ENCODE measurements around the gene CAMKV. TPM values are rescaled to one million over a fixed set of nuclear protein-coding genes. Genes with fewer than 3 reads are reported as not detected.

The CAMKV gene
- total and polyA plus RNA-seq, 2 of the 8 experiments (the other 6 are each of a cell fraction or from before 2014, with no cell fraction given) = 56.3 to 66.4 TPM

DNA sequence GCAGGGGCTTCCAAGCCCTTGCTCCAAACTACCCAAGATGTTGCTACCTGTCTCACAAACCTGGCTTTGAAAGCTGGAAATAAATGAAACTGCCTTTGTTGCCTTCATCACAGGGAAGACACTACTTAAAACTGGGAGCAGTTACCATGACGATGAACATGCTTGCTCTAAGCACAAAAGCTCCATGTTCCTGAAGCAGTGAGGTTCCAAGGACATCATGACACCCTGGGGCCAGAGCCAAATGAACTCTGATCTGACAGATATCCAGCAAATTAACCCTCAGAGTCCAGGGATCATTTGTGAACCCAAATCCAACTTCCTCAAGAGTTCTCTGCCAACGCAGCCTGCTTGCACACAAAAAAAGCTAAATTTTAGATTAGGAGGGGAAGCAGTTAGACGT lies 24.0 kb downstream of the CAMKV start:
- Histone ChIP-seq H4K8ac (ENCODE audit: extremely low read depth, insufficient read depth, low read length) (no peak overlapping the region), H3K23ac (ENCODE audit: insufficient read length) (no peak overlapping the region), H3K36me3 (ENCODE audit: control insufficient read depth in 2 of 4, insufficient read depth in 4 of 4, low read length in 3 of 4) (peaks cover 2 to 39% (median 30%) of the 10 kb centered on the region in 4 experiments; a peak in 6 of 8 replicates), H3K23me2 (ENCODE audit: low read depth, low read length) (no peaks in the 10 kb centered on the region), H3K4me2 (ENCODE audit: insufficient read depth in 1 of 2, low read depth in 2 of 2, low read length in 2 of 2) (no peak overlapping the region), H2BK12ac (ENCODE audit: low read depth, low read length) (no peak overlapping the region), H3K9ac (replicated peaks in 1 of 4; ENCODE audit: extremely low read depth in 1 of 4, low read depth in 3 of 4, low read length in 3 of 4) (no peak overlapping the region), H2AFZ (ENCODE audit: low read length) (no peak overlapping the region), H3K14ac (ENCODE audit: insufficient read length) (no peak overlapping the region), H3K27me3 (replicated peaks in 1 of 4; ENCODE audit: control insufficient read depth in 3 of 4, extremely low read depth in 1 of 4, insufficient read depth in 3 of 4, low read length in 3 of 4) (no peaks in the 10 kb centered on the region), H4K20me1 (replicated peaks in 1 of 2; ENCODE audit: control insufficient read depth in 1 of 2, insufficient read depth in 2 of 2, low read length in 2 of 2) (peaks cover 0 to 5% of the 10 kb centered on the region in 2 experiments), H2BK20ac (ENCODE audit: low read length) (no peak overlapping the region), H3K9me3 (ENCODE audit: insufficient read depth in 2 of 2, low read depth in 1 of 2, low read length in 1 of 2) (no peaks in the 10 kb centered on the region), H3K56ac (replicated peaks; ENCODE audit: insufficient read length, low read depth, low read length) (no peak overlapping the region), H3K79me2 (ENCODE audit: control insufficient read depth in 1 of 2, insufficient read depth in 2 of 2, low read length in 2 of 2) (no peaks in the 10 kb centered on the region), H3K79me1 (ENCODE audit: low read depth, low read length) (peaks cover 2% of the 10 kb centered on the region; the same call in 1 of the 2 replicates), H2BK5ac (ENCODE audit: low read depth, low read length) (no peak overlapping the region), H3K4me3 (ENCODE audit: extremely low read depth in 1 of 4, insufficient read depth in 2 of 4, low read depth in 3 of 4, low read length in 4 of 4) (no peak overlapping the region), H2BK15ac (ENCODE audit: low read length) (no peak overlapping the region), H2BK120ac (replicated peaks; ENCODE audit: low read depth, low read length) (no peak overlapping the region), H3K4me1 (replicated peaks in 1 of 4; ENCODE audit: control insufficient read depth in 3 of 4, insufficient read depth in 4 of 4, low read length in 3 of 4) (peaks cover 0 to 6% (median 0%) of the 10 kb centered on the region in 4 experiments; a peak in 2 of 7 replicates), H3K18ac (ENCODE audit: extremely low read depth, low read length) (no peak overlapping the region), H2AK5ac (ENCODE audit: low read depth, low read length) (no peak overlapping the region), H3K4ac (replicated peaks; ENCODE audit: insufficient read length, low read depth, low read length) (no peak overlapping the region), H4K91ac (replicated peaks; ENCODE audit: insufficient read length, low read length) (no peak overlapping the region), H4K5ac (ENCODE audit: insufficient read length, low read depth, low read length) (no peak overlapping the region), H3K27ac (ENCODE audit: low read depth, low read length) (no peak overlapping the region)
- FAIRE-seq (no peak), DNase-seq (ENCODE audit: low read depth in 1 of 2, low spot score in 2 of 2) (no peak)
- ChIA-PET POLR2A (ENCODE audit: partially characterized antibody) (interaction anchor here (0.6 to 1.3 kb wide), 3 partner anchors 17 to 712 kb away, joined by 3 to 4 read pairs (median 3); no protein-coding TSS in a partner anchor), CTCF (ENCODE audit: partially characterized antibody) (interaction anchor here (0.6 to 15.2 kb wide), 5 partner anchors 13 to 93 kb away, joined by 4 to 306 read pairs (median 9); partner anchors contain the start of genes CDHR4, INKA1, MST1R and UBA7)
- 98% methylated on average over 3 of the region's 3 CpGs; no CpG with 5 or more reads in 1 of the 2 experiments for WGBS, 2 experiments (ENCODE audit: extremely low coverage in 1 of 2, insufficient coverage in 1 of 2, insufficient read length in 1 of 2, insufficient replicate concordance in 2 of 2, low coverage in 1 of 2, low lambda C conversion rate in 2 of 2, missing lambda C conversion rate in 1 of 2)
- TF ChIP-seq TEAD4 (IDR thresholded peaks at IDR 0.05; ENCODE audit: low read depth, low read length) = no peak
- TF ChIP-seq JUN (IDR thresholded peaks at IDR 0.05; ENCODE audit: low read depth, low read length) = no peak
- TF ChIP-seq CBX8 (IDR thresholded peaks at IDR 0.05; ENCODE audit: borderline replicate concordance, low read depth, low read length) = no peak
- no peak for TF ChIP-seq ZNF274 (IDR thresholded peaks at IDR 0.05; ENCODE audit: borderline replicate concordance, extremely low read depth, low read length)
- TF ChIP-seq RNF2 (IDR thresholded peaks at IDR 0.05; ENCODE audit: borderline replicate concordance, low read depth, low read length, missing control alignments, poor library complexity, severe bottlenecking) = no peak
- TF ChIP-seq NANOG (IDR thresholded peaks at IDR 0.05; ENCODE audit: insufficient read depth, low read depth, low read length, poor library complexity, severe bottlenecking) = no peak
- no peak for TF ChIP-seq RBBP5 (IDR thresholded peaks at IDR 0.05; ENCODE audit: borderline replicate concordance, low read depth, low read length)
- TF ChIP-seq GTF2F1 (IDR thresholded peaks at IDR 0.05; ENCODE audit: borderline replicate concordance, low read depth, low read length) = no peak
- TF ChIP-seq EGR1 (IDR thresholded peaks at IDR 0.05; ENCODE audit: borderline replicate concordance, low read depth, low read length) = no peak
- TF ChIP-seq YY1 (IDR thresholded peaks at IDR 0.05; ENCODE audit: low read depth, low read length) = no peak
- no peak for TF ChIP-seq RFX5 (IDR thresholded peaks at IDR 0.05; ENCODE audit: borderline replicate concordance, low read depth, low read length)
- TF ChIP-seq CHD1 (IDR thresholded peaks at IDR 0.05; ENCODE audit: low read depth, low read length) = no peak
- no peak for TF ChIP-seq TAF1 (IDR thresholded peaks at IDR 0.05; ENCODE audit: low read depth, low read length)
- TF ChIP-seq SP2 (IDR thresholded peaks at IDR 0.05; ENCODE audit: low read length) = no peak
